Measurements from ENCODE around the gene PDP2.

PDP2 gene

GRCh38 chr16:66880288-66881013 lies at the start of gene PDP2:
TSS of gene PDP2 (plus strand) at chr16:66880515. CDS start at chr16:66884285, 3,770 bp downstream.
- peak; percentile 94 for DNase-seq
- in situ Hi-C loops (cut with MboI; ENCODE audit: low pct_unique_long_range_greater_than_20kb, low sequenced_read_pairs) = no loop called here

- in situ Hi-C loops (cut with MboI; ENCODE audit: low pct_unique_long_range_greater_than_20kb, low sequenced_read_pairs) = no loop called here
- DNase-seq = no peak
Observed at GRCh38 chr16:66832190-66832589, 48.1 kb upstream of the PDP2 start.

- DNase-seq = no peak
- in situ Hi-C loops (cut with MboI; ENCODE audit: low pct_unique_long_range_greater_than_20kb, low sequenced_read_pairs) = no loop called here
Observed at GRCh38 chr16:66832661-66833305, 47.5 kb upstream of the PDP2 start.

GRCh38 chr16:66834746-66835145 lies 45.6 kb upstream of the PDP2 start:
- in situ Hi-C loops (cut with MboI; ENCODE audit: low pct_unique_long_range_greater_than_20kb, low sequenced_read_pairs) = no loop called here
- DNase-seq = no peak

GRCh38 chr16:66840883-66841282 lies 39.4 kb upstream of the PDP2 start:
- DNase-seq = peak; percentile 17
- in situ Hi-C loops (cut with MboI; ENCODE audit: low pct_unique_long_range_greater_than_20kb, low sequenced_read_pairs) = no loop called here

- in situ Hi-C loops (cut with MboI; ENCODE audit: low pct_unique_long_range_greater_than_20kb, low sequenced_read_pairs) = no loop called here
- DNase-seq = no peak
Observed at GRCh38 chr16:66841366-66841765, 38.9 kb upstream of the PDP2 start.

- DNase-seq = no peak
Observed at GRCh38 chr16:66842765-66843164, 37.5 kb upstream of the PDP2 start.

GRCh38 chr16:66843191-66843590 lies 37.1 kb upstream of the PDP2 start:
- DNase-seq = no peak
- in situ Hi-C loops (cut with MboI; ENCODE audit: low pct_unique_long_range_greater_than_20kb, low sequenced_read_pairs) = no loop called here

More at GRCh38 chr16:66842765-66843164, 37.5 kb upstream of the PDP2 start:
- in situ Hi-C loops (cut with MboI; ENCODE audit: low pct_unique_long_range_greater_than_20kb, low sequenced_read_pairs) = no loop called here

- in situ Hi-C loops (cut with MboI; ENCODE audit: low pct_unique_long_range_greater_than_20kb, low sequenced_read_pairs) = no loop called here
- no peak for DNase-seq
Observed at GRCh38 chr16:66844009-66844341, 36.3 kb upstream of the PDP2 start.

- in situ Hi-C loops (cut with MboI; ENCODE audit: low pct_unique_long_range_greater_than_20kb, low sequenced_read_pairs) = no loop called here
- no peak for DNase-seq
Observed at GRCh38 chr16:66844342-66845079, 35.8 kb upstream of the PDP2 start, which contains the start of gene CA7. TSS of gene CA7 (plus strand) at chr16:66844414. CDS start at chr16:66844488, 74 bp downstream.

- DNase-seq = no peak
- in situ Hi-C loops (cut with MboI; ENCODE audit: low pct_unique_long_range_greater_than_20kb, low sequenced_read_pairs) = no loop called here
Observed at GRCh38 chr16:66845080-66845410, 35.3 kb upstream of the PDP2 start.

GRCh38 chr16:66845791-66846221 lies 34.5 kb upstream of the PDP2 start:
- in situ Hi-C loops (cut with MboI; ENCODE audit: low pct_unique_long_range_greater_than_20kb, low sequenced_read_pairs) = no loop called here
- no peak for DNase-seq

- DNase-seq = no peak
- in situ Hi-C loops (cut with MboI; ENCODE audit: low pct_unique_long_range_greater_than_20kb, low sequenced_read_pairs) = no loop called here
Observed at GRCh38 chr16:66846266-66846665, 34.0 kb upstream of the PDP2 start.

- in situ Hi-C loops (cut with MboI; ENCODE audit: low pct_unique_long_range_greater_than_20kb, low sequenced_read_pairs) = no loop called here
- no peak for DNase-seq
Observed at GRCh38 chr16:66846831-66847230, 33.5 kb upstream of the PDP2 start.

- DNase-seq = no peak
- in situ Hi-C loops (cut with MboI; ENCODE audit: low pct_unique_long_range_greater_than_20kb, low sequenced_read_pairs) = no loop called here
Observed at GRCh38 chr16:66847533-66848067, 32.7 kb upstream of the PDP2 start.

- in situ Hi-C loops (cut with MboI; ENCODE audit: low pct_unique_long_range_greater_than_20kb, low sequenced_read_pairs) = no loop called here
- DNase-seq = no peak
Observed at GRCh38 chr16:66848172-66848571, 32.1 kb upstream of the PDP2 start.

- in situ Hi-C loops (cut with MboI; ENCODE audit: low pct_unique_long_range_greater_than_20kb, low sequenced_read_pairs) = no loop called here
- DNase-seq = no peak
Observed at GRCh38 chr16:66849021-66849420, 31.3 kb upstream of the PDP2 start.

GRCh38 chr16:66849549-66849948 lies 30.8 kb upstream of the PDP2 start:
- in situ Hi-C loops (cut with MboI; ENCODE audit: low pct_unique_long_range_greater_than_20kb, low sequenced_read_pairs) = no loop called here

GRCh38 chr16:66850115-66850815 lies 30.1 kb upstream of the PDP2 start:
- DNase-seq = no peak
- in situ Hi-C loops (cut with MboI; ENCODE audit: low pct_unique_long_range_greater_than_20kb, low sequenced_read_pairs) = loop anchor here (25.0 kb wide), 1 partner anchor 438 kb away; no protein-coding TSS in a partner anchor

More at GRCh38 chr16:66849549-66849948, 30.8 kb upstream of the PDP2 start:
- no peak for DNase-seq

Measured in KBM-7 (cell line).